ENCODE results near the gene PSMB11. TPM values are rescaled to one million over a fixed set of nuclear protein-coding genes. Genes with fewer than 3 reads are reported as not detected.

Gene PSMB11
- total RNA-seq, 6 donors from 2014 or later: not detected

GRCh38 chr14:23054000-23054811 lies 12.2 kb downstream of the PSMB11 start:
- peaks cover 4 to 10% (median 8%) of the 10 kb centered on the region in 4 donors for H3K36me3 ChIP-seq
- DNase-seq (peak in 1 of 2 donors; percentile 53), ATAC-seq (ENCODE audit: low FRiP score in 2 of 2) (no peak)
- H3K27ac ChIP-seq: no peak overlapping the region
- WGBS, 2 donors: 68 to 81% methylated on average over 8 to 15 of the region's 17 CpGs
- no peaks in the 10 kb centered on the region for H3K9me3 ChIP-seq
- H3K4me1 ChIP-seq: peaks cover 18 to 22% (median 20%) of the 10 kb centered on the region in 4 donors
- TF ChIP-seq POLR2AphosphoS5 (IDR thresholded peaks at IDR 0.05) (no peak), CTCF (IDR thresholded peaks at IDR 0.05) (peak in 2 of 6 experiments; percentile 19 to 27)
- H3K27me3 ChIP-seq: no peaks in the 10 kb centered on the region
- H3K4me3 ChIP-seq: no peak overlapping the region

- H3K4me1 ChIP-seq: peaks cover 18 to 22% (median 20%) of the 10 kb centered on the region in 4 donors
- H3K4me3 ChIP-seq: no peak overlapping the region
- no peaks in the 10 kb centered on the region for H3K9me3 ChIP-seq
- TF ChIP-seq CTCF (IDR thresholded peaks at IDR 0.05) (no peak), POLR2A (IDR thresholded peaks at IDR 0.05) (no peak), POLR2AphosphoS5 (IDR thresholded peaks at IDR 0.05) (no peak), EP300 (IDR thresholded peaks at IDR 0.05) (no peak)
- 96 to 98% methylated on average over 12 of the region's 12 CpGs for WGBS, 2 donors
- no peak overlapping the region for H3K27ac ChIP-seq
- H3K27me3 ChIP-seq: no peaks in the 10 kb centered on the region
- ATAC-seq (ENCODE audit: low FRiP score in 2 of 2): no peak
- no peak for DNase-seq
- H3K36me3 ChIP-seq: peaks cover 7 to 20% (median 16%) of the 10 kb centered on the region in 4 donors
These were observed 13.1 kb downstream of the PSMB11 start for GRCh38 chr14:23055147-23055550.

- Histone ChIP-seq H3K27me3 (no peaks in the 10 kb centered on the region), H3K4me3 (no peak overlapping the region), H3K36me3 (peaks cover 12 to 25% (median 21%) of the 10 kb centered on the region in 4 donors), H3K27ac (peak overlapping the region in 1 of 4 donors; percentile 18), H3K9me3 (no peaks in the 10 kb centered on the region), H3K4me1 (peaks cover 18 to 22% (median 20%) of the 10 kb centered on the region in 4 donors)
- 83% methylated on average over 4 of the region's 6 CpGs; no CpG with 5 or more reads in 1 of the 2 donors for WGBS, 2 donors
- peak in 1 of 2 donors; percentile 58 for DNase-seq
- ATAC-seq (ENCODE audit: low FRiP score in 2 of 2): no peak
- no peak for TF ChIP-seq EP300 (IDR thresholded peaks at IDR 0.05)
These were observed 13.7 kb downstream of the PSMB11 start for GRCh38 chr14:23055621-23056144.

- Histone ChIP-seq H3K9me3 (no peaks in the 10 kb centered on the region), H3K4me1 (peaks cover 18 to 22% (median 20%) of the 10 kb centered on the region in 4 donors), H3K4me3 (peak overlapping the region in 3 of 4 donors; percentile 68 to 88 (median 84)), H3K36me3 (peaks cover 19 to 32% (median 28%) of the 10 kb centered on the region in 4 donors), H3K27ac (peak overlapping the region in 3 of 4 donors; percentile 7 to 82 (median 10)), H3K27me3 (no peaks in the 10 kb centered on the region)
- TF ChIP-seq CTCF (IDR thresholded peaks at IDR 0.05): peak; percentile 58 to 71 (median 64)
- no peak for TF ChIP-seq POLR2A (IDR thresholded peaks at IDR 0.05)
- no peak for TF ChIP-seq POLR2AphosphoS5 (IDR thresholded peaks at IDR 0.05)
- no peak for TF ChIP-seq EP300 (IDR thresholded peaks at IDR 0.05)
- DNase-seq (peak; percentile 43 to 79), ATAC-seq (ENCODE audit: low FRiP score in 2 of 2) (peak; percentile 63 to 75)
- 8 to 11% methylated on average over 16 to 17 of the region's 17 CpGs for WGBS, 2 donors
These were observed 14.3 kb downstream of the PSMB11 start for GRCh38 chr14:23056145-23056955.
